ENCODE measurements around the gene PTPRD. TPM values are rescaled to one million over a fixed set of nuclear protein-coding genes. Genes with fewer than 3 reads are reported as not detected.

The PTPRD gene
- total RNA-seq, 1 experiment from 2014 or later = 32.5 TPM

DNA sequence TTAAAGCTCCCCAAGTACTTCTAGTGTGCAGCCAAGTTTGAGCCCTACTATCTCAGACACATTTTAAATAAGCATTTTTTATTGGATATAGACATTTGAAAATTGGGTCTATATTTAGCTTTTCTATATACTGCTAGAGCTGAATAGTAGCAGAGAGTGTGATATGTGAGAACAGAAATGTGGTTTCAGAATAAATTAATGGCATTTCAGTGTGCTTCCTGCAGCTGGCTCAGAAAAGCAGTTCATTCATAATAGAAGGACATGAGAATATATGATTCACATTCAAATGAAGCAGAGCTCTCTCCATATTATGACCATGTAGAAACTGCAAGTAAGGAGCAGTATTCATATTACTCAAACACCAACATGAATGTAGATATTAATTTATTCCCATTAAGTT lies 464.0 kb downstream of the PTPRD start:
- H3T11ph ChIP-seq (ENCODE audit: low read length) = no peak overlapping the region
- no peaks in the 10 kb centered on the region for H3K79me2 ChIP-seq (ENCODE audit: insufficient read depth, low read length)
- no peak overlapping the region for H4K8ac ChIP-seq (replicated peaks; ENCODE audit: insufficient read length, low read depth, low read length)
- no peak overlapping the region for H2BK20ac ChIP-seq (ENCODE audit: low read depth, low read length, poor library complexity, severe bottlenecking)
- no peak overlapping the region for H3K27ac ChIP-seq (ENCODE audit: insufficient read length, low read depth, low read length)
- H3K18ac ChIP-seq (ENCODE audit: insufficient read length, low read depth, low read length) = no peak overlapping the region
- H4K20me1 ChIP-seq (ENCODE audit: control insufficient read depth, insufficient read depth, insufficient read length) = no peaks in the 10 kb centered on the region
- H2BK15ac ChIP-seq (ENCODE audit: low read depth, low read length) = no peak overlapping the region
- H3K27me3 Mint-ChIP-seq (ENCODE audit: low read depth) = no peaks in the 10 kb centered on the region; the same call in 1 of the 2 replicates
- TF ChIP-seq, protein P1, sequence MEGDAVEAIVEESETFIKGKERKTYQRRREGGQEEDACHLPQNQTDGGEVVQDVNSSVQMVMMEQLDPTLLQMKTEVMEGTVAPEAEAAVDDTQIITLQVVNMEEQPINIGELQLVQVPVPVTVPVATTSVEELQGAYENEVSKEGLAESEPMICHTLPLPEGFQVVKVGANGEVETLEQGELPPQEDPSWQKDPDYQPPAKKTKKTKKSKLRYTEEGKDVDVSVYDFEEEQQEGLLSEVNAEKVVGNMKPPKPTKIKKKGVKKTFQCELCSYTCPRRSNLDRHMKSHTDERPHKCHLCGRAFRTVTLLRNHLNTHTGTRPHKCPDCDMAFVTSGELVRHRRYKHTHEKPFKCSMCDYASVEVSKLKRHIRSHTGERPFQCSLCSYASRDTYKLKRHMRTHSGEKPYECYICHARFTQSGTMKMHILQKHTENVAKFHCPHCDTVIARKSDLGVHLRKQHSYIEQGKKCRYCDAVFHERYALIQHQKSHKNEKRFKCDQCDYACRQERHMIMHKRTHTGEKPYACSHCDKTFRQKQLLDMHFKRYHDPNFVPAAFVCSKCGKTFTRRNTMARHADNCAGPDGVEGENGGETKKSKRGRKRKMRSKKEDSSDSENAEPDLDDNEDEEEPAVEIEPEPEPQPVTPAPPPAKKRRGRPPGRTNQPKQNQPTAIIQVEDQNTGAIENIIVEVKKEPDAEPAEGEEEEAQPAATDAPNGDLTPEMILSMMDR (conservative IDR thresholded peaks at IDR 0.05) = no peak
- no peaks in the 10 kb centered on the region for H3K9me3 ChIP-seq (ENCODE audit: control insufficient read depth, low read depth, low read length)
- H3K4me1 ChIP-seq (ENCODE audit: insufficient read depth, low read length) = no peaks in the 10 kb centered on the region
- H2BK12ac ChIP-seq (ENCODE audit: insufficient read length, low read depth, low read length) = no peak overlapping the region
- H3K14ac ChIP-seq (ENCODE audit: insufficient read depth, low read length) = no peak overlapping the region
- no peak overlapping the region for H3K4me2 ChIP-seq (ENCODE audit: insufficient read depth, insufficient read length, low read length)
- no peak overlapping the region for H3K4me3 Mint-ChIP-seq
- no peak overlapping the region for H2BK5ac ChIP-seq (ENCODE audit: insufficient read length, low read length)
- H2AFZ ChIP-seq (ENCODE audit: low read length) = no peak overlapping the region
- H4K91ac ChIP-seq (ENCODE audit: insufficient read length, low read depth, low read length) = no peak overlapping the region
- no peaks in the 10 kb centered on the region for H3K27me3 ChIP-seq (ENCODE audit: insufficient read depth, low read length)
- H3K79me1 ChIP-seq (ENCODE audit: insufficient read depth, low read depth, low read length, poor library complexity, severe bottlenecking) = no peaks in the 10 kb centered on the region
- no peak overlapping the region for H3K27ac Mint-ChIP-seq
- H3K9ac ChIP-seq (ENCODE audit: extremely low read depth, insufficient read length, low read length) = no peak overlapping the region
- H3K4ac ChIP-seq (ENCODE audit: low read depth, low read length) = no peak overlapping the region
- no peaks in the 10 kb centered on the region for H3K4me1 Mint-ChIP-seq
- H2BK120ac ChIP-seq (ENCODE audit: low read depth, low read length, poor library complexity, severe bottlenecking) = no peak overlapping the region
- no peak overlapping the region for H4K5ac ChIP-seq (ENCODE audit: insufficient read length, low read depth, low read length)
- H3K23ac ChIP-seq (ENCODE audit: insufficient read length, low read depth, low read length) = no peak overlapping the region
- H3K56ac ChIP-seq (ENCODE audit: insufficient read length, low read depth, low read length) = no peak overlapping the region
- no peaks in the 10 kb centered on the region for H3K23me2 ChIP-seq (ENCODE audit: insufficient read length, low read depth, low read length, poor library complexity, severe bottlenecking)
- no peak overlapping the region for H2AK5ac ChIP-seq (ENCODE audit: insufficient read length, low read length)
- no peaks in the 10 kb centered on the region for H3K9me3 Mint-ChIP-seq
- no peak for DNase-seq
- no peaks in the 10 kb centered on the region for H3K36me3 Mint-ChIP-seq (ENCODE audit: insufficient read depth in 1 of 3, low read depth in 3 of 3)

Data from H9 (cell line).